Cardiac muscle cell (in vitro differentiated cells and primary cell): ENCODE measurements around the gene RPS6KA6. TPM values are rescaled to one million over a fixed set of nuclear protein-coding genes. Genes with fewer than 3 reads are reported as not detected.

ENCODE experiments used
- DNase-seq, 2 donors: peaks; one replicate each; pipeline versions ENCODE4 v3.0.0 to v3.0.0-alpha.2; 2010 to 2017; ENCODE audit warnings: low read depth in 1 of 2, low spot score in 1 of 2
- H3K27ac ChIP-seq: fragments of 200-600 bp; sonication (generic); 2 replicates; pipeline ENCODE4 v1.5.1; 2016
- H3K27me3 ChIP-seq: fragments of 200-600 bp; sonication (generic); 2 replicates; pipeline ENCODE4 v1.6.0; 2016; ENCODE audit warnings: control low read depth
- H3K36me3 ChIP-seq: fragments of 200-600 bp; sonication (generic); 2 replicates; pipeline ENCODE4 v1.5.1; 2016; ENCODE audit warnings: control low read depth
- H3K4me1 ChIP-seq: fragments of 200-600 bp; sonication (generic); 2 replicates; pipeline ENCODE4 v1.8.1; 2017; ENCODE audit warnings: low read depth, mild to moderate bottlenecking, mixed run types
- H3K4me3 ChIP-seq: fragments of 200-600 bp; sonication (generic); 2 replicates; pipeline ENCODE4 v1.5.1; 2016; ENCODE audit warnings: mild to moderate bottlenecking
- H3K9me3 ChIP-seq: fragments of 200-600 bp; sonication (generic); 2 replicates; pipeline ENCODE4 v1.5.1; 2017; ENCODE audit warnings: low read depth, mild to moderate bottlenecking, control low read depth
- polyA plus RNA-seq: library from polyadenylated mRNA; unstranded; fragments of >200 nt; fragmentation: Nextera tagmentation; extraction: Ambion mirVana; gene quantifications from 2 replicates; pipeline ENCODE4 v1.2.1, GENCODE V29; 2016
- total RNA-seq: library from RNA; depleted of rRNA; stranded (reverse); fragments of >200 nt; gene quantifications from 2 replicates; pipeline ENCODE4 v1.2.3, GENCODE V29; 2016
- TF ChIP-seq, protein P1 (sequence below): IDR thresholded peaks from 2 replicates; pipeline ENCODE4 v1.5.1; 2012; ENCODE audit warnings: low read depth, mild to moderate bottlenecking, low read length

RPS6KA6 gene
- total and polyA plus RNA-seq, 2 experiments from 2014 or later = 1.4 to 3.3 TPM

DNA sequence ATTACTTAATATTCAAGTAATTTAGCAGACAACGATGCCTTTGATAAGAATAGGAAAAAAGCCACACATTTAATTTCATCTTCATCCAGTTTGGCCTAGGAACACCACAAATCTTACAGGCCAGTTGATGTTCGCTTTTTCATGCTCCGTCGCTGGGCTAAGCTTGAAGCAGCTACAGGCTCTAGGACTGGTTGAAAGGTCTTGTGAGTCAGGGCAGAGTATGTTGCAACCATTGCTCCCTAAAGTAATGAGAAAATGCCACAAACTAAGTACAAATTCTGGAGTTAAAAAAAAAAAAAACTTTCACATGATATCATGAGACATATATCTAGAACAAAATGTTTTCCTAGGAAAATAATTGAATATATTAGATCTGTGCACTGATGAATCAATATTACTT, 123.8 kb downstream of the RPS6KA6 start:
- Histone ChIP-seq H3K27ac (no peak overlapping the region), H3K27me3 (no peaks in the 10 kb centered on the region), H3K4me1 (no peaks in the 10 kb centered on the region), H3K4me3 (no peak overlapping the region), H3K36me3 (no peaks in the 10 kb centered on the region), H3K9me3 (peaks cover 2% of the 10 kb centered on the region)
- peak in 1 of 2 donors; percentile 2 for DNase-seq
- TF ChIP-seq, protein P1, sequence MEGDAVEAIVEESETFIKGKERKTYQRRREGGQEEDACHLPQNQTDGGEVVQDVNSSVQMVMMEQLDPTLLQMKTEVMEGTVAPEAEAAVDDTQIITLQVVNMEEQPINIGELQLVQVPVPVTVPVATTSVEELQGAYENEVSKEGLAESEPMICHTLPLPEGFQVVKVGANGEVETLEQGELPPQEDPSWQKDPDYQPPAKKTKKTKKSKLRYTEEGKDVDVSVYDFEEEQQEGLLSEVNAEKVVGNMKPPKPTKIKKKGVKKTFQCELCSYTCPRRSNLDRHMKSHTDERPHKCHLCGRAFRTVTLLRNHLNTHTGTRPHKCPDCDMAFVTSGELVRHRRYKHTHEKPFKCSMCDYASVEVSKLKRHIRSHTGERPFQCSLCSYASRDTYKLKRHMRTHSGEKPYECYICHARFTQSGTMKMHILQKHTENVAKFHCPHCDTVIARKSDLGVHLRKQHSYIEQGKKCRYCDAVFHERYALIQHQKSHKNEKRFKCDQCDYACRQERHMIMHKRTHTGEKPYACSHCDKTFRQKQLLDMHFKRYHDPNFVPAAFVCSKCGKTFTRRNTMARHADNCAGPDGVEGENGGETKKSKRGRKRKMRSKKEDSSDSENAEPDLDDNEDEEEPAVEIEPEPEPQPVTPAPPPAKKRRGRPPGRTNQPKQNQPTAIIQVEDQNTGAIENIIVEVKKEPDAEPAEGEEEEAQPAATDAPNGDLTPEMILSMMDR = no peak

DNA sequence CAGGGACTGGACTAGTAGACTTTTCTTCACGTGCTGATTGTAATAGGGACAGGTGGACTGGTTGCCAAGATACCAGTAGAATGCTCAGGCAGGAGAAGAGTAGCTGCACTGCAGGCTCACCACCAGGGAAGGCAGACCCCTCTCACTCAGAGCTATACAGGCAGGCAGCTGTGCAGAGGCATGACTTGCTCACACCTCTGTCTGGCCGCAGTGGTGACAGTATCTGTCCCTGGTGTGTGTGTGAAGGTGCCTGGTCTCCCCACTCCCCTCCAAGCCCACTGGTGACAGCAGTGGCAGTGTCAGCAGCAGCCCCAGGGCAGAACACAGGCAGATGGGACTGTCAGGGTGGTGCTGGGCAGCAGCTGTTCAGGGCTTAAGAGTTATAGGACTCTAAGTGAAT, 140.7 kb downstream of the RPS6KA6 start:
- no peaks in the 10 kb centered on the region for H3K9me3 ChIP-seq
- H3K27ac ChIP-seq = no peak overlapping the region
- no peak overlapping the region for H3K4me3 ChIP-seq
- no peaks in the 10 kb centered on the region for H3K36me3 ChIP-seq
- no peaks in the 10 kb centered on the region for H3K27me3 ChIP-seq
- no peaks in the 10 kb centered on the region for H3K4me1 ChIP-seq
- DNase-seq = no peak
- TF ChIP-seq, protein P1 = no peak

DNA sequence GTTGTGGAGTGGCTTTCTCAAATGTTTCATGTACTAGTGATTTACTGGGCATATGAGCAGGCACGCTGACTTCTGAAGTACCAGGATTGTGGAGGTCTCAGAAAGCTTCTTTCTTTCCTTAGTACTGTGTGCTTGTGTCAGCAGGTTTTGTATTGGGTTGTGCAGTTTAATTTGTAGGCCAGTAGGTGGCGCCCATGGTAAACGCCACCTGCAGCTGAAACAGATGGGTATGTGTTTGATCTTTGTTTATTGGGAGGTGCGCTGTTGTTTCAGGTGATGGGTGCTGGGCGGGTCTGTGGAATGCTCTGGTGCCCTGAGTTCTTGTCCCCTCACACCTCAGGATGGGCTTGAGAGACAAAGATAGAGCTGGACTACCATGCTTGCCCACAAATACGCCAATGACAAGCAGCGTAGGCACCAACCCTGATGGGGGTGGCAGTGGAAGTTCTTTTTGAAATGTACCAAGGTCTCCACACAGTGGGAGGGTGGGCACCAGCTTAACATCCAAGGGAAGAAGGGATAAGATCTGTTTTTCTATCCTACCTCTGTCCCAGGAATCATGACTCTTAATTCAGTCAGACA, 141.5 kb downstream of the RPS6KA6 start:
- Histone ChIP-seq H3K36me3 (no peaks in the 10 kb centered on the region), H3K27ac (no peak overlapping the region), H3K27me3 (no peaks in the 10 kb centered on the region), H3K4me1 (no peaks in the 10 kb centered on the region), H3K9me3 (no peaks in the 10 kb centered on the region), H3K4me3 (no peak overlapping the region)
- DNase-seq = peak; percentile 25 to 46
- TF ChIP-seq, protein P1 = peak; percentile 65

DNA sequence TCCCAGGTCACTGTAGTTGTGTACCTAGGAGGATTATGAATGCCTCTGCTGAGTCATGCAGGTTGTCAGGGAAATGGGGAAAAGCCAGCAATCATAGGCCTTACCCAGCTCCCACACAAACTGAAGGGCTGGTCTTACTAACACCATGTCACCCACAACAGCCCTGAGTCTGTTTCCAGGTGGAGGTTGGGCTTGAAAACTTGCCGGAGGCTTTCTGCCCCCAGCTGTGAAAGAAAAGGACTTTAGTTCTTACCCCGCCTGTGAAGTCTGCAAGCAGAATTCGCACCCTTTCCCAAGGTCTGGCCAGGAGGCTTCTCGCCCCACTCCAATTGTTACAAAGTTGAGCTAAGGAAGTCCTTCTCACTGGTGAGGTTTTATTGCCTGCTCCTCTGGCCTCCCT, 143.9 kb downstream of the RPS6KA6 start:
- DNase-seq = no peak
- Histone ChIP-seq H3K36me3 (no peaks in the 10 kb centered on the region), H3K4me3 (no peak overlapping the region), H3K27me3 (no peaks in the 10 kb centered on the region), H3K9me3 (no peaks in the 10 kb centered on the region), H3K27ac (no peak overlapping the region), H3K4me1 (no peaks in the 10 kb centered on the region)
- TF ChIP-seq, protein P1 = no peak
